ENCODE results near the gene GON4L. TPM values are rescaled to one million over a fixed set of nuclear protein-coding genes. Genes with fewer than 3 reads are reported as not detected.
"Not testable (repeated sequence)": the region's sequence is repeated elsewhere in the genome, so short reads cannot be mapped to it uniquely, and the experiment has no call there.

The GON4L gene
- total RNA-seq, 1 donor = 26.4 TPM

DNA sequence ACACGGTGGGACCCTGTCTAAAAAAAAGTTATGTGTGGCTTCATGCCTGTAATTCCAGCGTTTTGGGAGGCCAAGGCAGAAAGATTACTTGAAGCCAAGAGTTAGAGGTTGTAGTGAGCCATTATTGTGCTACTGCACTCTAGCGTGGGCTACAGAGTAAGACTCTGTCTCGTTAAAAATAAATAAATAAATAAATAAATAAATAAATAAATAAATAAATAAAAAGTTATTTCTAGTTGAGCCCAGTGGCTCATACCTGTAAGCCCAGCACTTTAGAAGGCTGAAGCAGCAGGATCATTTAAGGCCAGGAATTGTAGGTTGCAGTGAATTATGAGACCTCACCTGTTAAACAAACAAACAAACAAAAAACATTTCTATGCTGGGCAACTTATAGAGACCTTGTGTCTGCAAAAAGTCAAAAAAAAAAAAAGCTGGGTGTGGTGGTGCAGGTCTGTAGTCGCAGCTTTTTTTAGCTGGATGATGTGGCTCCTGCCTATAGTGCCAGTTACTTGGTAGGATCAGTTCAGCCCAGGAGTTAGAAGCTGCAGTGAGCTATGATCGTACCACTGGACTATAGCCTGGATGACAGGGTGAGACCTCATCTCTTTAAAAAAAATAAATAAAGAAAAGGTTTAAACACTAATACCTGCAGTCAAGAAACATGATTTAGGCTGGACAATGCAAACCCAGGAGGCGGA is 25.6 kb downstream of the GON4L start:
- no peak for DNase-seq (ENCODE audit: low read depth in 2 of 3, low spot score in 2 of 3)

DNA sequence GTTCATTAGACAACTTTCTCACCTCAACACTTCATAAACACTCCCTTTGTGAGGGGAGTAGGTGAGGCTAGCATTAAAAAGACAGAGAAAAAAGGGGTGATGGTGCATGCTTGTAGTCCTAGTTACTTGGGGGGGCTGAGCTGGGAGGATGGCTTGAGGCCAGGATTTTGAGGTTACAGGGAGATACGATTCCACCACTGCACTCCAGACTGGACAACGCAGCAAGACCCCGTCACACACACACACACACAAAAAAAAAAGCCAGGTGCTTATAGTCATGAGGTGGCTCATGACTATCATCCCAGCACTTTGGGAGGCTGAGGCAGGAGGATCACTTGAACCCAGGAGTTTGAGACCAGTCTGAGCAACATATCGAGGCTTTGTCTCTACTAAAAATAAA is 29.6 kb downstream of the GON4L start:
- DNase-seq (ENCODE audit: low read depth in 2 of 3, low spot score in 2 of 3) = no peak

DNA sequence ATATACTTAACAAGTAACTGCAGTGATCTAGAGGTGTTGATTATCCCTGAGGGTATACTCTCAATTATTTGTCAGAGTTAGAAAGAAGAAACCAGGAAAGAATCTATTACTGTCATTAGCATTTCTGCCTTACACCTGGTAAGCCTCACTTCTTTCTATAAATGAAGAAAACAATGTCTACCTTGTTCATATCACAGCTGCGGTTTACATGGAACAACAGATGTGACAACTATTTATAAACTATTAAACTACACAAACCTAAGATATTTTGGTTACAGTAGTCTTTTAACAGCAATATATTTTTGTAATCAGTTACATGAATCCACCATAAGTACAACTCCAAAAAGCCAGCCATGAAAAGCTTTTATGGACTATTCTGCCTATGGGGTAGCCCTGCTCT is 40.7 kb downstream of the GON4L start:
- DNase-seq (ENCODE audit: low read depth in 2 of 3, low spot score in 2 of 3) = no peak

DNA sequence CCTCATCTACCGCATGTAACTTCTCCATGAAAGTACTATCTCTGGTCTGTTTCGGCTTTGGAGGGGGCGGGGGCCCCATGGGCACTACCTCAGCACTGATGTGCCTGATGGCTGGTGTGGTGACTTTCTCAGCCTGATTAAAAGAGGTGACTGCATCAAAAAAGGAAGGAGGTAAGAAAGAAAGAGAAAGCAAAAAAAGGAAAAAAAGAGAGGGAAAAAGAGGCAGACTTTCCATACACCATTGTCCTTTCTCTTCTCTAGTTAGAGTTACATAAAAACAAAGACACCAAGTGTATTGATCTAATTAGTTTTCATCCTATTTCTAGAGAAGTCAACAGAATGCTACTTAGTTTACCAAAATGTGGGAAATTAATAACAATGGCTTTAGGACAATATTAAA is 43.3 kb downstream of the GON4L start:
- no peak for DNase-seq (ENCODE audit: low read depth in 2 of 3, low spot score in 2 of 3)

DNA sequence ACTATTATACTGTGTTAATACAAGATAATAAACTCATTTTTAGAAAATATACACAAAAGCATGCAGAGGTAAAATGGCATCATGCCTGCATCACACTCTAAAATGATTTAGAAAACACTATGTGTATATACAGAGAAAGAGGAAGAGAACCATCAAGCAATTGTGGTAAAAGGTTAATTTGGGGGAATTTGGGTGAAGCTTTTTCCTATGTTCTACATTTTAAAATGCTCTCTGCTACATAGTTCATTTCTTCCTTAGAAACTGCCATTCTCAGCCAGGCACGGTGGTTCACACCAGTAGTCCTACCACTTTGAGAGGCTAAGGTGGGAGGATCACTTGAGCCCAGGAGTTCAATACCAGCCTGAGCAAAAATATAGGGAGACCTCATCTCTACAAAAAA is 44.1 kb downstream of the GON4L start:
- no peak for DNase-seq (ENCODE audit: low read depth in 2 of 3, low spot score in 2 of 3)

DNA sequence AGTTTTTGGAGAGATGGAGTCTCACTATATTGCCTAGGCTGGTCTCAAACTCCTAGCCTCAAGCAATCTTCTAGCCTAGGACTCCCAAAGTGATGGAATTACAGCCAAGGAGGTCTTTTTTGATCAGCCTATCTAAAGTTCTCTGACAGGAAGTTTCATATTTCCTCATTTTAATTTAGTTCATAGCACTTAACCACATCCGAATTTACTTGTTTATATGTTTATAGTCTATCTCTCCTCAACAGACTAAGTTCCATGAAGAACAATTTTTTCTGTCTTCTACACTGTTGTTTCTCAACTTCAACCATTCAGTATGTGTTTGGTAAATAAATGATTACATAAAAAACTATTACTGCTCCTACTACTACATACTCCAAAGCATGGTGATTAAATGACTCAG is 47.9 kb downstream of the GON4L start:
- DNase-seq (ENCODE audit: low read depth in 2 of 3, low spot score in 2 of 3) = peak in 2 of 3 donors; percentile 15 to 49

DNA sequence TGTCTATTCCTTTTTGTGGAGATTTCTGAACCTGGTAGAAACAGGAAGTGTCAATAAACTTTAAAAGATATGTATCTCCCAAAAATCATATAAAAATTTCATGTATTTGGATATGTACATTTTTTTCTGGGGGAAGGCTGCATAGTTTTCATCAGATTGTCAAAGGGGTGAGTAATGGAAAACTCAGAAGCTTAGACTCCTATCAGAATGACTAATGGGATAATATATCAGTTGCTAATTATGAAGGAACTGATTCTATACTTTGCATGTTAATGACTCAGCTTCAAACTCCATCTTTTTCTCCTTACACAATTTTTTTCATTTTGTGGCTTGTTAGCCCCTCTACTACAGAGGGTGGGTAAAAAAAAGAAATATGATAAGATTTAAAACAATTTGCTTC is 55.9 kb downstream of the GON4L start:
- no peak for DNase-seq (ENCODE audit: low read depth in 2 of 3, low spot score in 2 of 3)

DNA sequence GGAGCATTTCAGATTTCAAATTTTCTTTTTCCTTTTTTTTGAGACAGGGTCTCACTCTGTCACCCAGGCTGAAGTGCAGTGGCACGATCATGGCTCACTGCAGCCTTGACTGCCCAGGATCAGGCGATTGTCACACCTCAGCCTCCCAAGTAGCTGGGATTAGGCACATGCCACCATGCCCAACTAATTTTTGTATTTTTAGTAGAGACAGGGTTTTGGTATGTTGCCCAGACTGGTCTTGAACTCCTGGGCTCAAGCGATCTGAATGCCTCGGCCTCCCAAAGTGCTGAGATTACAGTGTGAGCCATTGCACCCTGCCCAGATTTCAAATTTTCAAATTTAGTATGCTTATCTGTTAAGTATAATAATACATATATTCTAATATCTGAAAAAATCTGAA is 61.4 kb downstream of the GON4L start:
- DNase-seq (ENCODE audit: low read depth in 2 of 3, low spot score in 2 of 3) = not testable (repeated sequence)

DNA sequence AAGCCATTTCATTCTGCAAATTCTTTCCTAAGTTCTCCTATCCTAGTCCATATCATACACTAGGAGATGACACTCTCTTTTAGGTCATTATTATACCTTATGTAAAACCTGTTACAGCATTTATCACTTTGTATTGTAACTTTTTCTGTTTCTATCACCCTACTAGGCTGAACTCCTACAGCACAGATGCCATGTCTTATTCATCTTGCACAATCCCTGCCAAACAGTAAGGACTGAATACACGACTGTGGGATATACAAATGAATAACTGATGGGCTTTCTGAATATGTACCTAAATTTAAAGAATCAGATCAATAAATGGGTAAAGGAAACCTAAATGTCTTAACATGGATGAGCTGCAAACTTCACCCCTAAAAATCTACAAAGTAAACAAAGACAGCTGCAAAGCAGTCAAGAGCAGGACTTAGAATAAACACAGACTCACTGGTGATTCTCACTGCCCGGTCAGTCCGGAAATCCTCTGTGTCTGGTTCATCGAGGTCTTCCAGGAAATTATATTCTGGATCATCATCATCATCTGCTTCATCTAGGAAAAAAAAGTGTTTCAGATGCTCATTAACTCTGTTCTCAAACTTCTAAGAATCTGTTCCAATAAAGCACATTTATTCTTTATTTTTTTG is 62.3 kb downstream of the GON4L start:
- DNase-seq (ENCODE audit: low read depth in 2 of 3, low spot score in 2 of 3) = no peak

DNA sequence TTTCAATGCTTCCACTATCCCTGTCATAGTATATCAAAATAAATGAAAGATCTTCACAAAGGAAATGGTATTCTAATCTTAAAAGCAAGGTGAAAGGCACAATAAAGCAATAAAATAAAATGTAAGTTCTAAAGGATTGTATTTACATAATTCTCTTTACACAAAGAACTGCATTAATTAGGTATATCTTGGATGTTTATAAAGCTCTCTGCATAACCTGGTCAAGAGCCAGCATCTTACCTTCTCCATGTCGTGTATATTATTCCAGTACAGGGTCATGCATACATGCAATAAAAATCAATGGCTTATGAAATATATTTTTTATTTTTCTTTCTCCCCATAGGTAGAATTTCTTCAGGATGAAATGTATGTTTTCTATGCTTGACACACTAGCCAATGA is 63.8 kb downstream of the GON4L start:
- no peak for DNase-seq (ENCODE audit: low read depth in 2 of 3, low spot score in 2 of 3)

DNA sequence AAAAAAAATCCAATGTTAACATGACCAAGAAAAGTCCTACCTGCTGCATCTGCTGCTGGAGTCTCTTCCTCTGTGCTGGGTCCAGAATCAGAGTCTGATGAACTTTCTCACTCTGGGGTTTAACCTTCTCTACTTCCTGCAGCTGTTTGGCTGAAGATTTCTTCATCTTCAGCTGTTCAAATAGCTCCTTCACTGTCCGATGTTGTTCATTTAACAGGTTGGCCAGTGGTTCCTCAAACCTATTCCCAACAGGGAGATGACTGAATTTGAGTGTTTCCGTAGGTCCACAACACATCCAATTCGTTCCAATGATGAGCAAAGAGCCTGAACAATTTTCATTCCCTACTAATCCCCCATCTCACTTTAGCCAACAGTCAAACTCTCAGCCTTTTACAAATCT is 79.4 kb downstream of the GON4L start:
- no peak for DNase-seq (ENCODE audit: low read depth in 2 of 3, low spot score in 2 of 3)

DNA sequence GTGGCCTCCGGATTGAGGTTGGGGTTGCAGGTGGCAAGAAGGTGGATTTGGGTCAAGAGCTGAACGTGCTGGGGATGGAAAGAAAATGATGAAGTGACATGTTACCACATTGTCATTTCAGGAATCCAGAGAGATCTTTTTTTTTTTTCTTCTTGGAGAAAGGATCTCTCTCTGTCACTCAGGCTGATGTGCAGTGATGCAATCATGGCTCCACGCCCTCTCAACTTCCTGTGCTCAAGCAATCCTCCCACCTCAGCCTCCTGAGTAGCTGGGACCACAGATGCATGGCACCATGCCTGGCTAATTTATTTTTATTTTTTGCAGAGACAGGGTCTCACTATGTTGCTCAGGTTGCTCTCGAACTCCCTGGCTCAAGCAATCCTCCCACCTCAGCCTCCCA is 80.6 kb downstream of the GON4L start:
- no peak for DNase-seq (ENCODE audit: low read depth in 2 of 3, low spot score in 2 of 3)

DNA sequence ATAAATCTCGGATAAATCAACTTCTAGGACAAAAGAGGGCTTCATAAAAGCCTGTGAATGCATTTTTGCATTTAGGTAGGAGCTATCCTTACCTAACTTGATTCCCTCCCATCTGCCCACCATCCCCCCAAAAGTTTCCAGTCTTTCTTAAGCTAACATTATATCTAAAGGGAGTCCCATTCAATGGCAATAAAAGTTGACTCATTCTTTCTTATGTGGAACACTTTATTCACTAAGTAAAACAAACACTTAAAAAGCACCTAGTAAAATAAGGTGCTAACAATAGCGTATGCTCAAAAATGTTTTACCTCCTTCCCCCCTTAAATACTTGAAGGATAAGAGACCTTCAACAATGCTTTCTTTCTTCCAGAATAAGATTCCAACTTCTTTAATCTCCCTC is 83.8 kb downstream of the GON4L start:
- no peak for DNase-seq (ENCODE audit: low read depth in 2 of 3, low spot score in 2 of 3)

DNA sequence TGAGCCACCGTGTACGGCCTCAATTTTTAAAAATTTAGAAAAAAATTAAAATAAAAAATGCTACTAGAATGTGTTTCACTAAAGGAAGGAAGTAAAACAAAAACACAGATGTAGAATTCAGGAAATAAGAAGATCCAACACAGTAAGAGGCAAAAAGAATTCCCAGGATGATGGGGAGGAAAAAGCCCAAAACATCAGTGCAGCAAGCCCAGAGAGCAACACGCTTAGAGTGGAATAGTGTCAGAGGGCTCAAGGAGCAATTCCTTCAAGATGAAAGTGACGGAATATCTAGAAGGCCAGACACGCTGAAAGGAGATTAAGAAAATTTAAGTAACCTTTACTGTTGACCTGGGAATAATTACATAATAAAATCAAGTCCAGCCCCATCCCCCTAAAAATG is 87.8 kb downstream of the GON4L start:
- no peak for DNase-seq (ENCODE audit: low read depth in 2 of 3, low spot score in 2 of 3)

DNA sequence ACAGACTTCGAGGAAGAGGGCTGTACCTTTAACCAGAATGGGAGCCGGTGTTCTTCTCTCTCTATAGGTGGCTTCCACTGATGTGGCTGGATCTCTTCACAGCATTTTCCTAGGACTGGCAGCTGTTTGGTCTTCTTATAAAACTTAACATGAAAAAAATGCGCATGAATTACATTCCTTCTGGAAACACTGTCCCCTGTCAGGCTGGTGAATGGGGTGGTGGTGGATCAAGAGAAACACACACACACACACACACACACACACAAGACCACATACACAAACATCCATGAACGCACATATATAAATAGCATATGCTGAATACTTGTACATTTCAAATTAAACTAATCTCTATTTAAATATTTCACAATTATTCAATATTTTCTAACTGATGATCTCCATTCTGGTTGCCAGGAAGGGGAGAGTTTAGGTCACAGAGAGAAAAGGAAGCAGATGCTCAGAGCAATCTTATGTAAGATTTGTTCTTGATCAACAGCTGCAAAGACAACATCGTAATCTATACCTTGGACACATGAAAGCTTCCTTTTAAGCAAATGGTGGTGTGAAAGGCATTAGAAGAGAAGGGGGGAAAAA is 89.5 kb downstream of the GON4L start:
- not testable (repeated sequence) for DNase-seq (ENCODE audit: low read depth in 2 of 3, low spot score in 2 of 3)

DNA sequence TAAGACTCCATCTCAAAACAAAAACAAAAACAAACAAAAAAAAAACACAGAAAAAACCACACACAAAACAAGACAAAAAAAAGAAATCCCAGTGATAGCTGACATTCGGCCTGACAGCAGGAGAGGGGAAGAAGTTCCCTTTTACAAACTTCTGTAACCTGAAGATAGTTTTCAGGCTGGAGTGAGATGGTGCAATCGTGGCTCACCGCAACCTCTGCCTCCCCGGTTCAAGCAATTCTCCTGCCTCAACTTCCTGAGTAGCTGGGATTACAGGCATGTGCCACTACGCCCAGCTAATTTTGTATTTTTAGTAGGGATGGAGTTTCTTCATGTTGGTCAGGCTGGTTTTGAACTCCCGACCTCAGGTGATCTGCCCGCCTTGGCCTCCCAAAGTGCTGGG is 93.0 kb downstream of the GON4L start:
- peak in 2 of 3 donors; percentile 35 to 41 for DNase-seq (ENCODE audit: low read depth in 2 of 3, low spot score in 2 of 3)

DNA sequence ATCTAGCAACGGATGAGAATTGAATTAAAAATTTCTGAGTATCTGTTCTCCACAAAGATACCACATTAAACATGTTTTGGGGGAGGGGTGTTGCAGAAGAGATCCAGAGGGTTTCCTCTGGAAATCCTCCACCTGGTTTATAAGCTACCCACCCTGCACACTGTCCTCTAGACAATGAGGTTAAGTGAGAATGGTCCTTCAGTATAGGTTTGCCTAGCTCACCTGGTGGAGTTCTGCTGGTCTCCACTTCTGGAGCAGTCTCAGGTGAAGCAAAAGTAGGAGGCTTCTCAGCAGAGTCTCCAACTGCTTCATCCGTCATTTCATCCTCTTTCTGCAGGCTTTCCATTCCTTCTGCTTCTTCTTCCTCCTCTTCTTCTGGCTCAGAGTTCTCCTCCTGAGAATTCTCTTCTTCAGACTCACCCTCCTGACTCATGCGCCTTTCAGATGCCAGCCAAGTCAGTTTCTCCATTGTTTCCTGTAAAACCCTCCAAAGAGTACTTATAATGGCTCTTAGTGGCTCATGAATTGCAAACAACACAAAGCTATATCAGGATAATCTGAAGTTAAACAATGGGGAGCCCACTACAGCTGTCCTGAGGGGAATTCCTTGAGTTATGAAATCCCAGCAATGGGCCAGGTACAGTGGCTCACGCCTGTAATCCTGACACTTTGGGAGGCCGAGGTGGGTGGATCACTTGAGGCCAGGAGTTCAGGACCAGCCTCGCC is 93.8 kb downstream of the GON4L start:
- peak in 1 of 3 donors; percentile 27 for DNase-seq (ENCODE audit: low read depth in 2 of 3, low spot score in 2 of 3)

DNA sequence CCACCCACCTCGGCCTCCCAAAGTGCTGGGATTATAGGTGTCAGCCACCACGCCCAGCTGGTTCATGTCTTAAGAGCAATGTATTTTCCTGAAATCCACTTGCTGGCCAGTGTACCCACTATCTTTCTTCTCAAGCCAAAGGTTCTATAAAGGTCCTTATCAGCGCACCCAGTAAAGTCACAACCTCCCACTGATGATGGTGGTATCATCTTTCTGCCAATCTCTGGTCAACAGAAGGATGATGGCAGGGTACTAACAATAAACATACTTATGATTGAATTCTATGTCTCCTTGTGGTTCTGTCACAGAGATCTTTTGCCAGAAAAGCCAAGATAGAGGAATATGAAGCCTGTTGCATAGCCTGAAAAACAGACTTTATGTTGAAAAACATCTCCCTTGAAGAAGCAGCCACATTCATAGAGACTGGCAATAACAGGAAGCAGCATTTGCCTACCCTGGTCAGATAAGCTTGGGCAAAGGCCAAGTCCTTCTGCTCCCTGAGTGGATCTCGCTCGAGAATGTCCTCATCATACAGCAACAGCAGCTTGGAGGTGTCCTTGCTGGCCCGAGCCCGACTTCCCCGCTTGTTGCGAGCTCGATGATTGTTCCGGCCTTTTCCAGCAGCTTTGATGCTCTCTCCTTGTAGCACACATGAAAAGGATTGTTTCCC is 95.1 kb downstream of the GON4L start:
- DNase-seq (ENCODE audit: low read depth in 2 of 3, low spot score in 2 of 3) = peak in 2 of 3 donors; percentile 51 to 76

DNA sequence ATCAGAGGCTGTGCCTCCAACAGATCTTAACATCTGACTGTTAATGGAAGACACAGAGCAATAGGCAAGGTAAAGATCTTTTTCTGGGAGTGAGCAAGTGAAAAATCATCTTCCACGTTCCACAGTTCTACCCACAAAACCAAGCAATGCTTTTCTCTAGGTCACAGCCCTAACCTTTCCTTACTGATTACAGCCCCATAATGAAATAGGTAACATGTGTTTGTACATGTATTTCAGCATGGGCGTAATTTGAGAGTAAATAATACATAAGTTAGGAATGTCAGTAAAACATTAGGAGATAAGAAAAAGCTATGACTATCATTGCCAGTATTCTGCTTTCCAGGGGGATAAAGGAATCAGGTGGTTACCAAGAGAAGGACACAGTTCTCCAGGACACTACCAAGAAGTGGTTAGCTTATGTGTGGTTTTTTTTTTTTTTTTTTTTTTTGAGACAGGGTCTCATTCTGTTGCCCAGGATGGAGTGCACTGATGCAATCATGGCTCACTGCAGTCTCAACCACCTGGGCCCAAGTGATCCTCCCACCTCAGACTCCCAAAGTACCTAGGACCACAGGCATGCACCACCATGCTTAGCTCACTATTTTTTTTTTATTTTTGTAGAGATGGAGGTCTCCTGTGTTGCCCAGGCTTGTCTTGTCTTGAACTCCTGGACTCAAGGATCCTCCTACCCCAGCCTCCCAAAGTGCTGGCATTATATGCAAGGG is 96.1 kb downstream of the GON4L start:
- DNase-seq (ENCODE audit: low read depth in 2 of 3, low spot score in 2 of 3) = no peak

DNA sequence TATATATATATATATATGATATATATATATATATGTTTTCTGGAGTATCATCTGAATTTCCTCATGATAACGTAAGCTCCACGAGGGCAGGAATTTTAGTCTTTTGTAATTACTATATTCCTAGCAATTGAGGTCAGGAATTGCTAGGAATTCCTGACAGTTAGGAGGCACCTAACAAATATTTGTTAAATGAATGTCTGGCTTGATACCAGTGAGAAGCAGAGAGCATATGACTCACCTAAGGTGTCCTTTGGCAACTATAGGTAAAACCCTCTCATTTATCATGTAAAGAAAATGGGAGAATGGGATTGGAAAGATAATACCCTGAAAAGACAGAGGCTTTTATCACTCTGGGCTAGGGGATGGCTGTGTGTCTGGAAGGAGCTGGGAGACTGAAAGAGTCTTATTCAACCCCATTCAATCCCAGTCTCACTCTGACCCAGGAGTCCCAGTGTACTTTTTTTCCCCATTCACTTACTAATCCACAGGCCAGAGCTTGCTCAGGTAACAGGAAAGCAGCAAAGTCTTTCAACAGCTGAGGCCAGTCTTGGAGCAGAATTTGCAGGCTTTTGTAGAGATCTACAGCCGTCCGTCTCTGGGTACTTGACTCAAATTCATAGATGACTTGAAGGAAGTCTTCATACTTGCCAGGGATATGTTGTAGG is 96.9 kb downstream of the GON4L start:
- DNase-seq (ENCODE audit: low read depth in 2 of 3, low spot score in 2 of 3) = no peak

All from hematopoietic multipotent progenitor cell (in vitro differentiated cells).